Measurements from ENCODE around the gene SMYD2. TPM values are rescaled to one million over a fixed set of nuclear protein-coding genes. Genes with fewer than 3 reads are reported as not detected.

Gene SMYD2
- total and polyA plus RNA-seq, 2 donors (not counting 3 experiments of a cell fraction or from before 2014, with no cell fraction given), result 8.0 to 20.9 TPM

DNA sequence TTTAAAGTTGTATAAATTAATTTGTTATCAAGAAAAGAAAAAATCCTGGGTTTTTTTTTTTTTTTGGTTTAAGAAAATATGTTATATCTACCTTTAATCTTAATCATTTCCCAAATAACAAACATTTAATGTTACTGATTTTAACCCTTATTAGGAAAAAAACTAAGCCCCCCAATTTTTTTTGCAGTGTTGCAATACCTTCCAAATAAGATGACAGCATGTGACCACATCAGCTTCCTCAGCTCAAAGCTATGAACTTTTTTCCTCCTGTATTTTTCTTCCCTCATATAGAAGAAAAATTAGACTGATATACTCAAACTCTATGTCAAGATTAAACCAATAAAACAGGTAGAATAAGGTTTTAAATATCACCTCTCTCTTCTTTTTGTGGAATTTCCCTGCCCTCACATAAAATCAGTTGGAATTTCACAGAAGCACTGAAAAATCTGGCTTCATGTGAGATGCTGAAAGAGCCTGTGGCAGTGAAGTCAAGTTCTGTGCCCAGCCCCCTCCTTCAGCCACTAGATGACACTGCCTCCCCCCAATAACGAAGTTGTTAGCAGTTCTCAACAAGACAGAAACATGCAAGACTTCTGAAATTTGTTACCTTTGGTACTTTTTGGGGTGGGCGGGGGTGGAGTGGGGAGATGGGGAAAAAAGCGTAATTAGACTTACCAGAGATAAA, 9.6 kb upstream of the SMYD2 start:
- H3K9me3 ChIP-seq (replicated peaks; ENCODE audit: control insufficient read depth, insufficient read depth, low read length), result no peaks in the 10 kb centered on the region
- CTCF ChIA-PET, result interaction anchor here (0.9 to 4.4 kb wide), 4 partner anchors 10 to 58 kb away, joined by 3 to 33 read pairs (median 7); no protein-coding TSS in a partner anchor
- DNase-seq (ENCODE audit: low read depth, low spot score), result no peak
- no peaks in the 10 kb centered on the region for H3K36me3 ChIP-seq (ENCODE audit: control insufficient read depth in 2 of 2, extremely low read depth in 1 of 2, insufficient read depth in 2 of 2, low read length in 2 of 2)
- BruUV-seq (replicated peaks), result no TSS peak
- dilution Hi-C loops (cut with MboI; ENCODE audit: extremely low pct_ligation_motif_present, low sequenced_read_pairs), result no loop called here
- POLR2A ChIA-PET, result no interaction called here
- H4K20me1 ChIP-seq (replicated peaks; ENCODE audit: control insufficient read depth, extremely low read depth, insufficient read depth, low read length), result no peaks in the 10 kb centered on the region
- H3K9me1 ChIP-seq (replicated peaks; ENCODE audit: control insufficient read depth, extremely low read depth, insufficient read depth, low read length), result no peaks in the 10 kb centered on the region
- no peak overlapping the region for H3K9ac ChIP-seq (replicated peaks; ENCODE audit: extremely low read depth, insufficient read depth, low read length)
- no peaks in the 10 kb centered on the region for H3K4me1 ChIP-seq (ENCODE audit: control insufficient read depth, extremely low read depth, insufficient read depth, low read length)
- H3K4me2 ChIP-seq (ENCODE audit: insufficient read depth, low read length), result no peak overlapping the region
- no peak for TF ChIP-seq EZH2 (IDR thresholded peaks at IDR 0.05; ENCODE audit: borderline replicate concordance, low read depth, low read length, severe bottlenecking)
- TF ChIP-seq JUN (IDR thresholded peaks at IDR 0.05; ENCODE audit: borderline replicate concordance, insufficient read depth, insufficient read length, low read depth), result no peak
- no peak for TF ChIP-seq MYC (IDR thresholded peaks at IDR 0.05; ENCODE audit: low read depth, low read length)
- no peak for TF ChIP-seq POLR2A (IDR thresholded peaks at IDR 0.05; ENCODE audit: low read depth, low read length)
- TF ChIP-seq, protein P1, sequence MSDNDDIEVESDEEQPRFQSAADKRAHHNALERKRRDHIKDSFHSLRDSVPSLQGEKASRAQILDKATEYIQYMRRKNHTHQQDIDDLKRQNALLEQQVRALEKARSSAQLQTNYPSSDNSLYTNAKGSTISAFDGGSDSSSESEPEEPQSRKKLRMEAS (IDR thresholded peaks at IDR 0.05; ENCODE audit: insufficient read depth, insufficient read length), result no peak
- TF ChIP-seq GATA2 (IDR thresholded peaks at IDR 0.05; ENCODE audit: insufficient read depth, insufficient read length, low read depth, low read length), result no peak
- no peak for TF ChIP-seq CTCF (IDR thresholded peaks at IDR 0.05; ENCODE audit: extremely low read depth in 1 of 2, insufficient read depth in 1 of 2, low read depth in 1 of 2, low read length in 2 of 2)
- no peak for TF ChIP-seq FOS (IDR thresholded peaks at IDR 0.05; ENCODE audit: borderline replicate concordance, insufficient read depth, low read length)
- TF ChIP-seq POLR2AphosphoS5 (IDR thresholded peaks at IDR 0.05; ENCODE audit: insufficient read depth, low read depth, low read length), result no peak
- no peak for FAIRE-seq
- H3K79me2 ChIP-seq (ENCODE audit: control insufficient read depth, insufficient read depth, low read length), result no peaks in the 10 kb centered on the region
- H3K4me3 ChIP-seq (replicated peaks in 1 of 3; ENCODE audit: insufficient read depth in 1 of 3, low read depth in 1 of 3, low read length in 3 of 3), result no peak overlapping the region
- no peak overlapping the region for H3K27ac ChIP-seq (ENCODE audit: insufficient read depth, low read depth, low read length)
- H3K27me3 ChIP-seq (ENCODE audit: control insufficient read depth in 2 of 2, insufficient read depth in 2 of 2, low read length in 2 of 2), result peaks cover 9 to 21% of the 10 kb centered on the region in 2 experiments
- H2AFZ ChIP-seq (ENCODE audit: low read depth, low read length), result no peak overlapping the region
- intact Hi-C loops (cut with micrococcal nuclease), result no loop called here
